ENCODE measurements around the gene LAMA5.

LAMA5 gene

DNA sequence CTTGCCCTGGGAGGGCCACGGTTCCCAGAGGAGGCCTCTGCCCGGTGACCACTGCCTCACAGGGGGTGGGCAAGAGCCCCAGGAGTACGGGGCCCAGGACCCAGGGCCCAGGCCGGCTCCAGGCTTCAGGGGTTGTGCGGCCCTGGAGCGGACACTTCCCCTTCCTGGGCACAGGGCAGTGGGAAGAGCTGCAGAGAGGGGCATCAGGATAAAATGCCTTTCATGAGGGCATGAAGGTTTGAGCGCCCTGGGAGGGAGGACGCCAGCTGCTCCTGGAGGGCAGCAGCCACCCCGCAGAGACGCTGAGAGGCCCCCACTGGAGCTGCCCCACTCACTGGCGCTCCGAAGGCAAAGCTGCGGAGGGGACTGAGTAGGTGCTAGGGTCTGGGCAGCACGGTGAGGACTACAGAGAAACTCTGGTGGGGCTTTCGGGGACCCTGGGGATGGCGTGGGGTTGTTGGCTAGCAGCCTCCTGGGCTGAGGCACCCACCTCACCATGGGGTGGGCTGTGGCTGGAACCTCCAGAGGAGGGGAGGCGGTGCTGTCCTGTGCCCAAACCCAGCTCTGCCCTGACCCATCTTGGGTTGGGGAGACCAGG, 10.4 kb downstream of the LAMA5 start:
- DNase-seq: no peak

DNA sequence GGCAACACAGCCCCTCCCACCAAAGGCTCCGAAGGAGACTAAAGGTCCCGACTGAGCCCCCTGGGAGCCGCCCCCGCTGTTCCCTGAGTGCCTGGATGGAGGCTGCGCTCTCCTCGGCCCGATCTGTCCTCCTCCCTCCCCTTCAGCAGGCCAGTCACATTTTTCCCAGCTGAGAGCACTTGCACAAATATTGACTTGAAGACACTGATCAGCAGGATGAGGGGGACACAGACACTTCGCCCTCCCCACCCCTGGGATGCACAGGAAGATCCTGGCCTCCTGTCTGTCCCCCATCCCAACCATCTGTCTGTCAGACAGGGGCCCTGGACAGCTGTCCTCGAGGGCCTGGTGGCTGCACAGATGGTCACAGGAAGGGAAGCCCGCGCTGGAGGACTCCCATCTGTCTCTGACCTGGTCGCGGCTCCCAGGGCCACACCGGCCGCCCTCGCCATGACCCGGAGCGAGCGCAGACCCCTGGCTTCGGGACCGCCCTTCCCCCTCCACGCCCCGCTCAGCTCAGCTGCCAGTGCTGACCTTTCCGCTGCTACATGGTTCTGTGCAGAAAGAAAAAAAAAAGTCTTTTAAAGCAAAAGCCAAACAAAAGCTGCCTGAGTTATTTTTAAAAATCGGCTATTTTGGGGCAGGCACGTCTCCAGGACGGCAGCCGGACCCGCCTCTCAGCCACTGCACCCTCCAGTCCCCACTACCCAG, 11.1 kb downstream of the LAMA5 start:
- DNase-seq: no peak

DNA sequence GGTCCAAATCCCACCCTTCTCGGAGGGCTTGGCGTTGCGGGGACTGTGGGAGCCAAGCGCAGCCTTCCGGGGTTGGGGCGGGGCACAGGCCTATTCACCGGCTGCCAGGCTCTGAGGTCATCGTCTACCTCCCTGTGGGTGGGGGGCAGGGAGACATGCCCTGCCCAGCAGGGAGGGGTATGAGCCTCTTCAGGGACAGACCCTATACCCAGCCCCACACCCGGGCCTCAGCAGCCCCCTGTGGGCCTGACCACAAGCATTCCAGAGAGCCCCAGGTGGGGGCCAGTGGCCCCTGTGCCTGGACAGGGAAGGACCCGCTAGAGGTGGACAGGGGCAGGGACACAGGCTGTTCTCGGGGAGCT, 11.6 kb downstream of the LAMA5 start:
- DNase-seq: no peak

DNA sequence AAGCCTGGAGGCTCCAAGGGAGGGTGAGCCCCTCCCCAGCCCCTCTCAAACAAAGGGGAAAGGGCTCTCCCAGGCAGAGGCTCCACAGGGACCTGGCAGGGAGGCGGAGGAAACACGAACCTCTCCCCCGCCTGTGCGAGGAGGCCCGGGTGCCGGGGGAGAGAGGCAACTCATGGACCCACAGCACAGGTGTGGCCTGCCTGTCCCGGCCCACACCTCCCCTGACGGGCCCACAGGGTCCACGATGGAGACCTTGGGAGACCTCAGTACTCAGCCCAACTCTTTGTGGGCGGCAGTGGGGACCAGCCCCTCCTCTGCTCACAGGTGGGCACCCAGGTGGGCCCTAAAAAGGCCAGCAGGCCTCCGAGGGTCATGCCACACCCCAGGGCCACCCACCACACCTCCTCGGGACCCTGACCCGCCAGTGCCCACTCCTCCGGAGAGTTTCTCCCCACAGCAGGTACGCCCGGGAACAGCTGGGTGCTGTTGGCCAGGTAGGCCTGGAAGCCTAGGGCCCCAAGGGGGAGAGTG, 12.2 kb downstream of the LAMA5 start:
- no peak for DNase-seq

DNA sequence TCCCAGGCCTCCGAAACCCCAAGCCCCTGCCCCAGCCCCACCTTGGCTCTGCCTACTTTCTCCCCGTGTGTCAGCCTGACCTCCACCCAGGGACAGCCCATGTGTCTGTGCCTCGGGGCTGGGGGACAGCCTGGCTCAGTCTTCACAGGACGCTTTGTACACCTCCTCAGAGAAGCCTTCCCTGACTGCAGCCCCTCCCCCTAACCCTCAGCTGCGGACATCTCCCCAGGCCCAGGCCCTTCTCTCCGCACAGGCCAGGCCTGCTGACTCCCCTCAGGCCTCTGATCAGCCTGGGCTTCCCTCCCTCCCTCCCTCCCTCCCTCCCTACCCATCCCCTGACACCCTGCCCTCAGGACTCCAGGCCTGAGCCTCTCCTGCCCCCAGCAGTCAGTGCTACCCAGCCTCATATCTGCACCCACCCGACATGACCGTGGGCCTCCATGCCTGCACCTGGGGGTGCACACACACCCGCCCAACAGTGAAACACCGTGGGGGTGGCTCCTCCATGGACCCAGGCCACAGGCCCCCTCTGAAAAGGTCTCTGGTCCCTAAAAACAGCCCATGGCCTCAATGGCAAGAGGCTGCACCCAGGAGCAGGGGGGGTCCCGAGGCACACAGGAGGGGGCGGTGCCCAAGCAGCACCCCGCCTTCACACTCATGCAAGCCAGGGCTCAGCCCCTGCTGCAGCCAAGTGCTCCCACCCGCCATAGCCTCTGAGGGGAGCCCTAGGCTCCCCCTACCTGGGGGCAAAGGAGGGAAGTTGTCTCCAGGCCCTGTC, 12.9 kb downstream of the LAMA5 start:
- no peak for DNase-seq

DNA sequence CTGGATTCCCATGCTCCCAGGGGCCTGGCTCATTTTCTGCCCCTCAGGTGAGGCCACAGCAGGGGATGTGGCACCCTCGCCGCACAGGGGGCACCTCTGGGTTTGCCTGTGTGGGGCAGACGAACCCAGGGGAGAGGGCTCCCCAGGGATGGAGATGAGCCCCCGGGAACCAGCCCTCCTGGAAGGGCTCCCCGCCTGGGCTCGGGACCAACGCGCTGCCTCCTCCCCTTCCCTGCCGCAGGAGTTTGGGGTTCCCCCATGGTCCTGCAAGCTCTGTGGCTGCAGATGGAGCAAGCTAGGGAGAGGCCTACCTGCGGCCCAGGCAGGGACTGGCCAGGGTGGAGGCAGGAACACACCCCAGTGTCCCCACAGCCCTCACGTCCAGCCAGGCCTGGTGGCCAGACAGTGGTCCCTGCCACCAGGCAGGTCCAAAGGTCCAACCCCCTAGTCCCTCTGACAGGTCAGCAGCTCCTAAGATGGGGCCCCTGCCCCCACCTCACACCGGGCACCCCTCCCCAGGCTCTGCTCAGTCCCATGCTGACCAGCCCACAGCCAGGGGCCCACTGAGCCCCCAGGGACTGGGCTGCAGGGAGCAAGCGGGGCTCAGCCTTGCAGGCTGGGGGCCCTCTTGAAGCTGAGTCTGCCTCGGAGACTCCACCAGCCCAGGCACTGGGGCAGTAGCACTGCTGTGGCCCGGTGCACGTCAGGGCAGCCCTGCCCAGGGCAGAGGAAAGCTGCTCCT, 13.7 kb downstream of the LAMA5 start:
- no peak for DNase-seq

DNA sequence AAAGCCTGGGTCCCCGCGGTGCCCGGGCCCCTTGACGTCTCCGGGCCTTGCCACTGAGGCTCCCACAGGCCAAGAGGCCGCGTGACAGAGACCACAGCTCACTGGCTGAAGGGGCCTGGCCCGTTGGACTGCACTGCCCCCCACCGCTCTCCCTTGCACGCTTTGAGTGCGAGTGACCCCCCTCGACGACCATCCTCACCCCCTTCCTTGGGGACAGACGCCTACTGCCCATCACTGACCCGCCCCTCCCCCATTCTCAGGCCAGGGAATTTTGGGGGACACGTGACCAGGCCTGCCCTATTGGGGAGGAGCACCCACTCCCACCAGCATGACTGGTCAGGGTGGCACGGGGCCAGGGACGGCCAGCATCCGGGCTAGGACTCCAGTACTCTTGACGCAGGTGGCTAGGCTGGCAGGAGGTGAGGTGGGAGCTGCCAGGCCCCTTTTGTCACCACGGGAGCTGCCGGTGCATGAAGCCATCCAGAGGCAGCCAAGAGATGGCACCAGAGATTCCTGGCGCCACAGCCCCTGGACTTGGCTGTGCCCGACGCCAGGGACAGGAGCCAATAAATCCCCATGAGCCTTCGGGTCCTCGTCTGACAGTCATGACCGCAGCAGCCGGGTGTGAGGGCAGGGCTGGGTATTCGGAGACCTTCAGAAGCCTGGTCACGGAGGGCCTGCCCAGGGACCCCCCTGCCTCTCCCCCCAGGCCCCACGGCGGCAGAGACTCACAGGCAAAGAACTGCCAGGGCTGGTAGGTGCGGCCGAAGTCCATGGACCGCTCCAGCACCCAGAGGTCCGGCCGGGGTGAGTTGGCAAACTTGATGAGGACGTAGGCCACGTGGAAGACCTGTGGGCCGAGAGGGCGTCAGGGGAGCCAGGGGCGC, 14.5 kb downstream of the LAMA5 start:
- DNase-seq: no peak

DNA sequence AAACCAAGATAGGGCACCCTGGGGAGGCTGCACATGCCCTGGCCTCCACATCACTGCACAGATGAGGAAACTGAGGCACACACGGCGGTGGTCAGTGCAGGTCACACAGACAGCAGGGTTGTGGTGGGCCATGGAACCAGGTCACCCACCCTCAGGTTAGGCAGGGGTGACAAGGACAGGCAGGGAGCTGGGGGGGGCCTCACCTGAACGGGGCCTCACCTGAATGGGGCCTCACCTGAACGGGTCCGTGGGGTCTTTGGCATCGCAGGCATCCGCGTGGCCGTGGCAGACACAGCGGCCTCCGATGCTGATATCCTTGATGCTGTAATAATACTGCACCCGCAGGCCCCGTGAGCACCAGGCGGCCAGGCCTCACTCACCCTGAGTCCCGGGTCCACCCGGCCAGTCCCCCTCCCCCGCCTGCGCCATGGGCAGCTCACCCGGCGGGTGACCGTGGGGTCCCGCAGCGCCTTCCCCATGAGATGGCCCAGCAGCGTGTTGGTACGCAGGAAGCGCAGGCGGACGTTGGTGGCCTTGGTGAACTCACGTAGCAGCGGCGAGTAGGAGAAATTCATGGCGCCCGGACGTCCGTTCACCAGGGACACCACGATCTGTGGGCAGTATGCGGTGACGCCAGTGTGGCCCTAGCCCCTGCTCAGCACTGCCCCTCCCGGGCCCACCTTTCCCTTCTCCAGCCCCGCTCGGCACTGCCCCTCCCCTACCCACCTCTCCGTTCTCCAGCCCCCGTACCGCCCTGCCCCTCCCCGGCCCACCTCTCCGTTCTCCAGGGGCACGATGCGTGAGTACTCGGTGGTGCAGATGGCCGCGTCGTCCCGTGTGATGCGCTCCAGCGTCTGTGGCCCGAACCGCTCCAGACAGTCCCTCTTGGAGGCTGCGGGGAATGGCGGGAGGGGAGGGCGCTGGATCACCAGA, 15.4 kb downstream of the LAMA5 start:
- no peak for DNase-seq

DNA sequence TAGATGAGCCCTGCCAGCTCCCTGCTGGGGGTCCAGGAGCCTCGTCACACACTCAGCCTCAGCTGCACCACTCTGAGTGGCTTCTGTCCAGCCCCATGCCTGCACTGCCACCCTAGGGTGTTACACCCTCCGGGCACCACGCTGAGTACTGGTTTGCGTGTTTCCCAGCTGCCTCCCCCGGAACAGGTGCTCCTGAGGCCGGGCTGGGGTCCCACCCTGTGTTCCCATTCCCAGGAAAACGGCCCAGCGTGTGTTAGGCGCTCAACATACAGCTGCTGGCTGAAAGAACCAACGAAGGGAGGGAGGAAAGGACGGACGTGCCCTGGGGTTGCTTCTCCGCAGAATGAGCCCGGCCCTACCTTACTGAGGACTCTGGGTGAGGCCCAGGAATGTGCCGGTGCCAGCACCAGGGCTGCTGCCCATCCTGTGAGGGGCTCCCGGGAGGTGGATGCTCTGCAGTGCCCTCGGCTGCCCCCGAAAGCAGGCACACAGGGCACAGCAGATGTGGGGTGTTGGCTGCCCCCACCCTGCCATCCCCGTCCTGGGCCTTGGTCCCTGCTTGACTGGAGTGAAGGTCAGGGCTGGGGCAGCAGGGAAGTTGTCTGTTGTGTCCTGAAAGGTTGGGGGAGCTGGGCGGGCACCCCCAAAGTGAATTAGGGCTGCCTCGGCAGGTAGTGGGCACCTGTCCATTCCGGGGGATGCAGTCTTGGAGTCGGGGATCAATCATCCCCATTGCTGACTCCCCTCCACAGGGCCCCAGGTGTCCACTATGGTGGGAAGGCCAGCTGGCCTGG, 16.3 kb downstream of the LAMA5 start:
- no peak for DNase-seq

DNA sequence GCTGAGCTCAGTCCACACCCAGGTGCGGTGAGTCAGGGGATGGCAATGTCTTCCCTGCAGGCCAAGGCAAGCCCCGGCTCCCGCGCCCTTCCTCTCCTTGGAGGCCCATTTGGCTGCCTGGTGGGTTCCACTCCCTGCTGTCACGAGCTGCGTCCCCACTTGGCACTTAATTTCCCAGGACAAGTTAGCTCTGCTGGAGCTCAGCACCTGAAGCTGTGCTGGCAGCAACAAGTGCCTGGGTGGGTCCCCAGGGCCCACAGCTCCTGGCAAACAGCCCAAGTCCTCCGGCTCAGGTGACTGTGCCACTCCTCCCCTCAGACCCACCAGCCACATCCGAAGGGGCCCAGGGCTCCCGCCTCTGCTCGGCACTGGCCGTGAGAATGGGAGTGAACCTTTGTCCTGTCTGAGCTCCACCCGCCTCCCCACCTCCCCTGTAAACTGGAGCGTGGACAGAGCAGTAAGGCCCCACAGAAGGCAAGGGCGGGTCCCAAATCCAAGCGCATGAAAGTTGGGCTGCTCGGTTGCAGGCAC, 16.9 kb downstream of the LAMA5 start:
- no peak for DNase-seq

DNA sequence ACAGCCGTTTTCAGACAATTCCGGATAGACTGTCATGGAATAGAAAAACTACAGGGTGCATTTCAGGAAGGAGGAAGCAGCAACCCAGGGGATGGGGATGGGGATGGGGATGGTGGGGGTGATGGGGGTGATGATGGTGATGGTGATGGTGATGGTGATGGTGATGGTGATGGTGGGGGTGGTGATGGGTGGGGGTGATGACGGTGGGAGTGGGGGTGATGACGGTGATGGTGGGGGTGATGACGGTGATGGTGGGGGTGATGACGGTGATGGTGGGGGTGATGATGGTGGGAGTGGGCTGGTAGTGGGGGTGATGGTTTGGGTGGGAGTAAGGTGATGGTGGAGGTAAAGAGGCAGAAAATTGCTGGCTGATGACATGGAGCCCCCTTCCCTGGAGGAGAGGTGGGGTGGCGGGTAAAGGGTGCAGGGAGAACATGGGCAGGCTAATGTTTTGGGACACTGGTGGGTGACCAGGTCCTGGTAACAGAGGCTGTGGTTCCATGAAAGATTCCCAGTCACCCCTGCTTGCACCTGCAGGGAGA, 17.5 kb downstream of the LAMA5 start:
- DNase-seq: no peak

DNA sequence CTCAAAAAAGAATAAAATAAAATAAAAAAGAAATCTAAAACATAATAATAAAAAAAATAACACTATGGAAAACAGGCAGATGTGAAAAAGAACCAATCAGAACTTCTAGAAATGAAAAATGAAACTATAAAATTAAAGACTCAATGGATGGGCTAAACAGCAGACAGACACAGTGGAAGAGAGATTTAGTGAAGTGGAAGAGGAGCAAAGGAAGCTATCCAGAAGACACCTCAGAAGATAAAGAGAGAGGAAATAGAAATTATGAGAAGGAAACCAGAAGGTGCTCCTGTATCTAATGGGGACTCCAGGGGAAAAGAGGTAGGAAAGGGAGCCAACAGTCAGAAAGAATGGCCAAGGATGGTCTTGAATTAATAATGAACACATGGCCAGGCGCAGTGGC, 18.5 kb downstream of the LAMA5 start:
- DNase-seq: no peak

DNA sequence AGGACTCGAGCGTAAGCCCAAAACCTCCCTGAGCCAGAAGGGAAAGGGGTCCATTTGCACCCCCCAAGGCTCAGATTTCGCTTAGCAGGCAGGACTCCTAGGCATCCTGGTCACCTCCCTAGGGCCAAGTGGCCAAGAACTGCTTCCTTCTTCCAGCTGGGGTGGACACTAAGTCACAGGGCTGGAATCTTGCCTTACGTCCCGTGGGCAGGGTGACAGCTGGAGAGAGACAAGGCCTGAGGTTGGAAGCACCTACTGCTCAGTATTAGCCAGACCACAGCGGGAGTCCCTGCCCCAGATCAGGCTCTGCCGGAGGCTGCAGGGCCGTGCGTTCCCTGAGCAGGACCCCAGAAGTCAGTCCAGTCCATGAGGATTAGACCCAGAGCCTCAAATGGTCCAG, 19.7 kb downstream of the LAMA5 start:
- no peak for DNase-seq

DNA sequence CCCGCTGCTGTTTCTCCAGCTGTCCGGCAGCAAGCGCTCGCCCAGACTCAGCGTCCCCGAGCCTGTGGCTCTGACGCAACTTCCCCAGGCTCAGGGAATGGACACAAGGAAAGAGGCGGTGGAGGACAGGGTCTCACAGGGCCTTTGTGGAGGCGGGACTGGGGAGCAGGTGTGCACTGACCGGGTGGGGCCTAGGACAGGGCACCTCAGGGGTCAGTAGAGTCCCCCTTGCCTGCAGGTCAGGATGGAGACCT, 20.0 kb downstream of the LAMA5 start:
- DNase-seq: no peak

DNA sequence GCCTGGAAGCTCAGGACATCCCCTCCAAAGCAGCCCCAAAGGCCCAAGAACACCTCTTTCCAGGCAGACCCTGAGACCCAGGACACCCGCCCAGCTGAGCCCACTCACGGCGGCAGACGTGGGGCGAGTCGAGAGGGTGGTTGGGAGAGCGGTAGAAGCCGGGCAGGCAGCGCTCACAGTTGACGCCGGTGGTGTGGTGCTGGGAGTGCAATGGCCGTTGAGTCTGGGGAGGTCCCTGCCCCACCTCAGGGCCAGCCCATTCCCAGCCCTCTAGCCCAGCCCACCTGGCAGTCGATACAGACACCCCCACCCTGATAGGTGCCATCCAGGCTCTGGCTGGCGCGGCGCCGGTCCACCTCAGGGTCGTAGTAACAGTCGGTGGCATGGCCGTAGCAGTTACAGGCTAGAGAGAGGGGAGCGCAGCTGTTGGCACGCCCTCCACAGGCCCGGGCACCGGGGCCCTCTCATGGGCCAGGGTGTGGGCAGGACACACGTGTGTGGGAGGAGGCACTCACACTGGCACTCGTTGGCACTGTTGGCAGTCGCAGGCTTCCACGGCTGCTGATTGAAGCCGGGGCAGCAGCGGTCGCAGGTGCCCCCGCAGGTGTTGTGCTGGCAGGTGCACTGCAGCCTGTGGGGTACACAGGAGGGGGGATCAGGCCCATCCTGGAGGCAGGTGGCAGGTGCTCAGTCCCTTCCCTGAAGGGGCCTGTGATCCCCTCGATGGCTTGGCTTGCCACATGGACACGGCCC, 20.5 kb downstream of the LAMA5 start:
- no peak for DNase-seq

DNA sequence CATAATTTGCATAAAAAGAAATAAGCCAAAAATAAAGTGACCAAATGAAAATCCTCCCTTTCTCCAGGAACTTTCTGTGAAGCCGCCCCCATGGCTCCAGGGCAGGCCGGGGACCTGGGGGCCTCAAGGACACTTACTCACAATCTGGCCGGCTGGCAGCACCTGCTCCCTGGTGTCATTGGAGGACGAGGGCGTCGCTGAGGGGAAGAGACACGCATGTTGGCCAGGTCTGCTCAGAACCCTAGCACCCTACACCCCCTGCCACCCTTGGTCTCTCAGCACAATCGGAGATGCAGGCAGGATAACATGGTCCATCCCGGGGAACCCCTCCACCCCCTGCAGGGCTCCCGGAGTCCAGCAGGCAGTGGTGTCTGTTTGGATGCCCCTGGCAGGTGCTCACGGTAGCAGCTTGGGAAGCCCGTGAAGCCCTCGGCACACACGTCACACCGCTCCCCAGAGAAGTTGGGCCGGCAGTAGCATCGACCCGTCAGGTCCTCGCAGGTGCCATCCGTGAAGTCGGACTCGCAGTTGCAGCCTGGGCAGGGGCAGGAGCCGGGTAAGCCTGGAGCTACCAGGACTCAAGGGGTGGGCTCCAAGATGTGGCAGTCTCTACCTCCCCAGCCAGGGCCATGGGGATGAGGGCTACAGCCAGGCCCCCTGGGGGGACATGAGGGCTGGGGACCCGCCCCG, 21.3 kb downstream of the LAMA5 start:
- no peak for DNase-seq

DNA sequence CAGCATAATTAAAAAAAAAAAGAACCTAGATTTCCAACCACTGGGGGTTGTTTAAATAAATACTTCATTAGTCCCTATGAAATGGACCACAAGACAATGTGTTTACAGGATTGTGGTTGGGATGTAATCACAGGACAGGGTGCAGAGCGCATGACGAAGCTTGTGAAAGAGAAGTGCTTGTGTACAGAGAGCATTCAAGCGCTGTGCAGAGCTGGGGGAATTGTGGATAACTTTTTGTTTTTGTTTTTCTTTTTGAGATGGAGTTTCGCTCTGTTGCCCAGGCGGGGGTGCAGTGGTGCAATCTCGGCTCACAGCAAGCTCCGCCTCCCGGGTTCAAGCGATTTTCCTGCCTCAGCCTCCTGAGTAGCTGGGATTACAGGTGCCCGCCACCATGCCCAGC, 22.3 kb downstream of the LAMA5 start:
- DNase-seq: no peak

DNA sequence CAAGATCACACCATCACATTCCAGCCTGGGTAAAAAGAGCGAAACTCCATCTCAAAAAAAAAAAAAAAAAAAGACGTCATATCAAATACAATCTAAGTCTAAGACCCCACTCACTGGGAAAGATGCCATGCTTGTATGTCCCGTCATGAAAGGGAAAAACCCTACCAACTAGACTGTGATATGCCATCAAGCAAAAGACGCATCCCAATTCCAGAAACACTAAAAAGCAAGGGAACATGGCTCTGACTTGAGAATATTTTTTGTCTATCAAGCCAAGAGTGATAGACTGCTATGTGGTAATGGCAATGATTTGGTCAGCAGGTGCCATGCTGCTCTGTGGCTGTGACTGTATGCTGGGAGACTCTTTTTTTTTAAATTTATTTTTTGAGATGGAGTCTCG, 23.0 kb downstream of the LAMA5 start:
- DNase-seq: no peak

DNA sequence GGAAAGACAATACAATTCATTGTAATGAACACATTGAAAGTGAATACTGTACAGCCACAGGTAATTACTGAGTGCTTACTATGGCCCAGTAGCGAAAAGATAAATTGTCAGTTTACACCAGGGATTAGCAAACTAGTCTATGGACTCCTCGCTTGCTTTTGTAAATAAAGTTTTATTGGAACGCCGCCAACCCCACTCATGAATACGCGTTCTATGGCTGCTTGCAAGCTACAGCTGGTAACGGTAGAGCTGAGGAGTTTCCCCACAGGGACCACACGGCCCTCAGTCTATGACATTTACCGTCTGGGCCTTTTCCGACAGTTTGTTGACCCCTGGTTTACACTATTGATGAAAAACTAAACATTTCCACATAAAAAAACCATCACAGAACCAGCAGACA, 24.2 kb downstream of the LAMA5 start:
- DNase-seq: no peak
